Neural crest cell (in vitro differentiated cells): ENCODE results near the gene HMGB2. TPM values are rescaled to one million over a fixed set of nuclear protein-coding genes. Genes with fewer than 3 reads are reported as not detected.

Source experiments
- DNase-seq: peaks from one replicate; pipeline ENCODE4 v3.0.0; 2021; ENCODE audit warnings: low read depth, mixed read lengths, low spot score
- H3K27ac Mint-ChIP-seq: one replicate; pipeline ENCODE4 v1.8.0; 2021; ENCODE audit warnings: mild to moderate bottlenecking, mixed read lengths; ENCODE audit not compliant: unreplicated experiment
- H3K27me3 Mint-ChIP-seq: 2 replicates; pipeline ENCODE4 v1.8.0; 2021; ENCODE audit warnings: low read depth, mild to moderate bottlenecking, mixed read lengths
- H3K36me3 Mint-ChIP-seq: 2 replicates; pipeline ENCODE4 v1.8.0; 2021; ENCODE audit warnings: low read depth, mild to moderate bottlenecking, mixed read lengths
- H3K4me1 Mint-ChIP-seq: 2 replicates; pipeline ENCODE4 v1.8.0; 2021; ENCODE audit warnings: mixed read lengths
- H3K4me3 Mint-ChIP-seq: one replicate; pipeline ENCODE4 v1.8.0; 2021; ENCODE audit warnings: mild to moderate bottlenecking, mixed read lengths
- H3K9me3 Mint-ChIP-seq: 2 replicates; pipeline ENCODE4 v1.8.0; 2021; ENCODE audit warnings: mixed read lengths
- CTCF ChIP-seq: fragments of 200-600 bp; sonication (generic); conservative IDR thresholded peaks from 2 replicates; pipeline ENCODE4 v1.5.0; 2021; ENCODE audit warnings: antibody characterized with exemption, mild to moderate bottlenecking
- total RNA-seq: library from RNA; stranded (reverse); gene quantifications from 2 replicates; pipeline ENCODE4 v1.2.1, GENCODE V29; 2021

Gene HMGB2
- total RNA-seq, 1 donor from 2014 or later = 274 TPM

GRCh38 chr4:173334891-173335752 lies 964 bp upstream of the HMGB2 start:
- H3K4me1 Mint-ChIP-seq = peaks cover 41% of the 10 kb centered on the region
- H3K27ac Mint-ChIP-seq = peak overlapping the region; percentile 99
- H3K9me3 Mint-ChIP-seq = no peaks in the 10 kb centered on the region
- H3K4me3 Mint-ChIP-seq = peak overlapping the region; percentile 100
- DNase-seq = peak; percentile 66
- no peak for TF ChIP-seq CTCF
- peaks cover 5% of the 10 kb centered on the region for H3K27me3 Mint-ChIP-seq
- H3K36me3 Mint-ChIP-seq = peaks cover 24% of the 10 kb centered on the region

- Mint-ChIP-seq H3K27me3 (peaks cover 5% of the 10 kb centered on the region), H3K27ac (peak overlapping the region; percentile 98), H3K4me1 (peaks cover 47% of the 10 kb centered on the region), H3K4me3 (peak overlapping the region; percentile 100), H3K36me3 (peaks cover 30% of the 10 kb centered on the region), H3K9me3 (no peaks in the 10 kb centered on the region)
- no peak for DNase-seq
- TF ChIP-seq CTCF = no peak
Measured at GRCh38 chr4:173333658-173334084, 487 bp downstream of the HMGB2 start.

GRCh38 chr4:173332963-173333657 lies 1.0 kb downstream of the HMGB2 start:
- H3K27ac Mint-ChIP-seq = peak overlapping the region; percentile 94
- no peaks in the 10 kb centered on the region for H3K9me3 Mint-ChIP-seq
- H3K36me3 Mint-ChIP-seq = peaks cover 30% of the 10 kb centered on the region
- H3K4me3 Mint-ChIP-seq = peak overlapping the region; percentile 98
- no peak for TF ChIP-seq CTCF
- peaks cover 47% of the 10 kb centered on the region for H3K4me1 Mint-ChIP-seq
- H3K27me3 Mint-ChIP-seq = peaks cover 5% of the 10 kb centered on the region
- no peak for DNase-seq

- peaks cover 5% of the 10 kb centered on the region for H3K27me3 Mint-ChIP-seq
- no peak for DNase-seq
- H3K4me3 Mint-ChIP-seq = peak overlapping the region; percentile 98
- peaks cover 30% of the 10 kb centered on the region for H3K36me3 Mint-ChIP-seq
- H3K9me3 Mint-ChIP-seq = no peaks in the 10 kb centered on the region
- no peak for TF ChIP-seq CTCF
- H3K27ac Mint-ChIP-seq = no peak overlapping the region
- H3K4me1 Mint-ChIP-seq = peaks cover 47% of the 10 kb centered on the region
Measured at GRCh38 chr4:173332021-173332487, 2.1 kb downstream of the HMGB2 start.

- Mint-ChIP-seq H3K27ac (no peak overlapping the region), H3K36me3 (peaks cover 37% of the 10 kb centered on the region), H3K9me3 (no peaks in the 10 kb centered on the region), H3K27me3 (peaks cover 5% of the 10 kb centered on the region), H3K4me3 (peak overlapping the region; percentile 62), H3K4me1 (peaks cover 37% of the 10 kb centered on the region)
- no peak for TF ChIP-seq CTCF
- DNase-seq = no peak
Measured at GRCh38 chr4:173330590-173330989, 3.6 kb downstream of the HMGB2 start.
